NCI-H748 treated with DMSO at 0.1 percent for 48 hours (cell line): ENCODE data around the gene METAP1D.
A peak's percentile ranks its signal among the peaks of the same experiment; 100 is the strongest.
"Not testable (repeated sequence)": the region's sequence is repeated elsewhere in the genome, so short reads cannot be mapped to it uniquely, and the experiment has no call there.

ENCODE experiments used
- DNase-seq: peaks from one replicate; lab custom pipeline; 2025; lab: John Stamatoyannopoulos, UW

Gene METAP1D

DNA sequence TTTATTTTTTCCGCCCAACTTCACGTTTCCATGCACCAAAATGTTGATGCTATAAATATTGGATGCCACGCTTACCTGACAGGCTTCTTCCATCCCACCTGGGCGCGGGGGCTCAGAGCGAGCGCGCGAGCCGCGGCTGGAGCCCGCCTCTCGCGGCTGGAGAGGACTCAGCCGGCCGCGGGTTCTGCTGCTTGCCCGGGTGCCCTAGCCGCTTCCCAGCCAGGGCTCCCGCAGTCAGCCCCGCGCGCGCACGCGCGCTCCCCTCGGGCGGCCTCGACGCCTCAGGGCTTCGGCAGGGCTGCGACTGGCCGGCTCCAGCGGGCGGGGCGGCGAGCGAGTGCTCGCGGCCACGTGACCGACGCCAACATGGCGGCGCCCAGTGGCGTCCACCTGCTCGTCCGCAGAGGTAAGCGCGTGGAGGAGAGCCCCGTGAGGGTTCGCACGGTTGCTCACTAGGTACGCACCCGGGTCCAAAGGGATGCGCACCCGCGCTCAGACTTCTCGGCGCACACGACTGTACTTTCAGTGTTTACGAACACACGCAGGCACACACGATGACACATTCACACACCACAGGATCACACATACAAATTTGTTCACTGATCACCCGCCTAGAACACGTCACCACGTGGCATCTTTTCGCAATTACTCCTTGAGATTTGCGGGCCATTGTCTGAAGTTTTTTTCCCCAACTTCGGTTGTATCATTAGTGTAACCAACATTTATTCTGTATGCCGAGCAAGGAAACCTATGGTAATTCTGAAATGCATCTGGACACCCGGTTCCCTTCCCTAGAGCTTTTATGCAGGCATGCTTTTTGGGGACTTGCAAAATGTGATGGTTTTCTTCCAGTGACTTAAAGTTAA lies at the start of gene METAP1D:
Gene METAP1D (plus strand): TSS at position 350 of the 866 bp plus-strand sequence. CDS start 17 bp downstream, at position 367.
- DNase-seq = peak; percentile 85

DNA sequence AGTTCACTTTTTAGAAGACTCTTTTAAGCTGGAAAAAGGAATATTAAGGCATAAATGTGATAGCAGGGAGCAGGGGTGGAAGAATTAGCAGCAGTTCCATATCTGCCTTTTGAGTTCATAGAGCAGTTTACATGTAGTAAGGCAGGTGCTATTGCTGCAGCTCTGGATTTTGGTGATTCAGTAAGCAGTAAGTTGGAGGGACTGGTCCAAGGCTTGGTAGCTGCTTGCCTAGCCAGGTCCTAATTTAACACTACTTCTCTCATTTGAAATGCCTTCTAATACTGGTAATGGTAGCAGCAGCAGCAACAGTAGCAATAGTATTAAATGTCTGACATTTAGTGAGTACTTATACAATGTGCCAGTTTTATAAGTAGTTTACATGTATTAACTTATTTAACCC lies 47.5 kb upstream of the METAP1D start:
- DNase-seq = no peak

DNA sequence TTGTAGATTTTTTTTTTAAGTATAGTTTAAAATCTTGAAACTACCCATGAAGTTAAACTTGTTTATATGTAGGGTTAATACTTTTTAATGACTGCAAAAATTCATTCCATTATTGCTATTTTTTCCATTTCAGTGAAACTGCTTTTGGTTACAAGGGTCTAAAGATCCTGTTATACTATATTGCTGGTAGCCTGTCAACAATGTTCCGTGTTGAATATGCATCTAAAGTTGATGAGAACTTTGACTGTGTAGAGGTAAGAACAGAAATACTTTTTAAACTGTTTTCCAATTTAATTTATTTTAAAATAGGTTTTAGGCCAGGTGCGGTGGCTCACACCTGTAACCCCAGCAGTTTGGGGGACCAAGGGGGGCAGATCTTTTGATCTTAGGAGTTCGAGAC lies 47.0 kb upstream of the METAP1D start:
- no peak for DNase-seq

DNA sequence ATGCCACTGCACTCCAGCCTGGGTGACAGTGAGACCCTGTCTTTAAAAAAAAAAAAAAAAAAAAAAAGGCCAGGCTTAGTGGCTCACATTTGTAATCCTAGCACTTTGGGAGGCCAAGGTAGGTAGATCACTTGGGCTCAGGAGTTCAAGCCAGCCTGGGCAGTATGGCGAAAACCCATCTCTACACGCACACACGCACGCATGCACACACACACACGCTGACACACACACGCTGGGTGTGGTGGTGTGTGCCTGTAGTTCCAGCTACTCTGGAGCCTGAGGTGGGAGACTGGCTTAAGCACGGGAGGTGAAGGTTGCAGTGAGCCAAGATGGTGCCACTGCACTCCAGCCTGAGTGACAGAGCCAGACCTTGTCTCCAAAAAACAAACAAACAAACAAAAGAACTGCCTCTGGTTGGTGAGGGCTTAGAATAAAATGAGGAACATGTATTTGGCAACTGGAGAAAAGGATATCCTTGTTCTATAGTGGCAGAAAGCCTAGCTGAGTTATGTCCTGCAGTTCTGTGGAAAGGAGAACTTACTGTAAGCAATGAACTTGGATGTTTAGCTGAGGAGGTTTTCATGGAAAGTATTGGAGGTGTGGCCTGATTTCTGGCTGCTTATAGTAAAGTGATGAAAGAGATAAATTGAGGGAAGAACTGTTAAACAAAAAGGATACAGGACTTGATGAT lies 43.5 kb upstream of the METAP1D start:
- no peak for DNase-seq

DNA sequence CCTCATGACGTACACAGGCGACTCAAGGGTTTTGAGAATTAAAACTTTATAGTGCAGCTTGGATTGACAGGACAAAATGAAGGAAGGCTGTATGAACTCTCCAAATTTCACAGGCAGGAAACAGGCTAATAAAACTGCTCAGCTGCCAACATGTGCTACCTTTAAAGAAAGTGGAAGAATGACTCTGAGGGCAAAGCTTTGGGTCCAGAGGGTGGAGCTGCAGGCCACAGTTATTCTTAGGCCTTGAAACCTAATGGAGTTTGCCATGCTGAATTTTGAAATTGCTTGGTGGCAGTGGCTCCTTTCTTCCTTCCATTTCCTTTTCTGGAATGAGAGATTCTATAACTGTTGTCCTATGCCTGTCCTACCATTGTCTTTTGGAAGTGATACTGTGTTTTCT lies 42.7 kb upstream of the METAP1D start:
- DNase-seq = peak; percentile 12

DNA sequence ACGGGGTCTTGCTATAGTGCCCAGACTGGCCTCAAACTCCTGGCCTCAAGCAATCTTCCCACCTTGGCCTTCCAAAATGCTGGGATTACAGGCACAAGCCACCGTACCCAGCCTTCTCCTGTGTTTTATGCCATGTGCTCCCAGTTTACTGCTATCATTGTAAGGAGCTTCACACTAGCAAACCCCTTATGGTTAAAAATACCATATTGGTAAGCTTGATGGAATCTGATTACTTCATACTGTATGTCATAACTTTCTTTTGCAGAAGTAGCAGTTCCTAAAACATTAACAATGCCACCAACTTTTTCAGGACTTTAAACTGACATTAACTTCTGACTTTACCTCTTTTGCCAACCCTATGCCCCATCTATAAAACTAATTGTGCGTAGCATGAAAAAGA lies 41.3 kb upstream of the METAP1D start:
- no peak for DNase-seq

DNA sequence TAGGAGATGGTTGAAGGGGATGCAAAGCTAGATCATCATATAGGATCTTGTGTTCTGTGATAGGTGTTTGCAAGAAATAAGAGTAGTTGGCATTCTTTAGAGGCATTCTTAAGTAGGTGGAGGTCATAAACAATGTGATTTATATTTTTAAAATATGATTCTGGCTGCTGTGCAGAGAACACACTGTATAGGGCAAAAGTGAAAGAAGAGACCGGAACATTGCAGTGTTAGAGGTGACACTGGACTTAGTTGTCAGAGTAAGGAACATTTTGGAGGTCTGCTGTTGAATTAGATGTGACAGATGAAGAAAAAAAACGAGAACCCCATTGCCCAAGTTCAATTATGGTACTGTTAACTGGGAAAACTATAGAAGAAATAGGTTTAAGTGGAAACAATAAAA lies 39.8 kb upstream of the METAP1D start:
- no peak for DNase-seq

DNA sequence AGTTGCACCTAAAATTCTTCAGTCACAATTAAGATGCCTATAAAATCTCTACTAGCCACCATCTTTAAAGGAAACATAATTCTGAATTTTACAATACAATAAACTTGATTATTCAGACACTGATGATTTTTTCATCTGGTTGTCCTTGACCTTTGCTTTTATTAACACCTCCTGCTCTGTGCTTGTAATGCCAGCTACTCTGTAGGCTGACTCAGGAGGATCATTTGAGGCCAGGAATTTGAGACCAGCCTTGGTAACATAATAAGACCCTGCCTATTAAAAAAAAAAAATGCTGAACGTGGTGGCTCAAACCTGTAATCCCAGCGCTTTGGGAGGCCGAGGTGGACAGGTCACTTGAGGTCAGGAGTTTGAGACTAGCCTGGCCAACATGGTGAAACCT lies 39.2 kb upstream of the METAP1D start:
- no peak for DNase-seq

DNA sequence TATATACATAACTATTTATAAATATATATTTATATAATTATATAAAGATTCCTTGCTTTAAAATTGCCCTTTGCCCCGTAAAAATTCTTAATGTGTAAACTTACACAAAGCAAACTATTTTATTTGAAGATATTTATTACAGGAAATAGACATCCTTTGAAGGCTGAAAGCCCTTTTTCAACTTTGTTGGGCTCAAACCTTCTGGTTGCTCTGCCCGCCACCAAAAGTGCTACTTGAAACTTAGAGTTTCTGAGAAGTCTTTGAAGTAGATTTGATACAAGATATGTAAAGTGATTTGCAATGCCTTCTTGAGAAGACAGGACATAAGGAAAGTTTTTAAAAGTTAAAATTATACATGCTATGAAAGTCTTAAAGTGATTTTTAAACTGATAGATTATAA lies 36.6 kb upstream of the METAP1D start:
- DNase-seq = no peak

DNA sequence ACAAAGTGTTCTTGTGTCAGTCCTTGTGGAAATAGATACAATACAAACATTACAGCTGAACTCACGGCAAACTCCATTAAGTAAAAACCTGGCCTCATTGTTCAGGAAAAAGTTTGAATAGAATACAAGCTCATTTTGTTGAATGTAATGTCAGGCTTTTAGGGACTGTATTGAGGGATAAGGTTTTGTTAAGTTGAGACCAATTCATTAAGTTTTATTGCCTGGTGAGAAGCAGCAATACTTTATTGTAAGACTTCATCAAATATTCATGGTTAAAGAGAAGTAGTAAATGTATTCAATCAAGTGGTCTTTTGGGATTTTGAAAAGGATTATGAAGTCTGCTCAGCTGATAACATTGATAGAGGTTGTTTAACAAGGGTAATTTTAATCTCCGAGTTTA lies 35.4 kb upstream of the METAP1D start:
- DNase-seq = peak; percentile 43

DNA sequence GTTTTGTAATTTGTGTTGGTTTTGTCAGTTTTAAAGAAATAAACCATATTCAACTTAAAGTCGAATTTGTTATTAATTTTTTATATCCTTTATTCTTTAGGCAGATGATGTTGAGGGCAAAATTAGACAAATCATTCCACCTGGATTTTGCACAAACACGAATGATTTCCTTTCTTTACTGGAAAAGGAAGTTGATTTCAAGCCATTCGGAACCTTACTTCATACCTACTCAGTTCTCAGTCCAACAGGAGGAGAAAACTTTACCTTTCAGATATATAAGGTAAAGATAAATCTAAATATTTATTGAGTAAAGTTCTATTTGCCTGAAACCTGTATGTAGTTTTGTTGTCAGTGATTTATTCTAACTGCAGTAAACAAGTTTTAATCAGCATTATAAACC lies 34.5 kb upstream of the METAP1D start:
- DNase-seq = no peak

DNA sequence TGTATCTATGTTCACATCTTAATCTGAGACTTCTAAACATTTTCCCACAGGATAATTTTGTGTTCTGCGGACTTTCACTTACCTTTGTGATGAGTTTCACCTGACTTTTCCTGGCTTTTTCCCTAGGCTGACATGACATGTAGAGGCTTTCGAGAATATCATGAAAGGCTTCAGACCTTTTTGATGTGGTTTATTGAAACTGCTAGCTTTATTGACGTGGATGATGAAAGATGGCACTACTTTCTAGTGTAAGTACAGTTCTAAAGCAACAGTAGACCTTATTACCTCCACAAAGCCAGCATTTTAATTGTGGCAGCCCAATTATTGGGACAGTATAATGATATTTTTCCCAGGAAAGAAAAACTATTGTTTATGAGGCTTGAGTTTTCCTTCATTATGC lies 34.1 kb upstream of the METAP1D start:
- DNase-seq = no peak

DNA sequence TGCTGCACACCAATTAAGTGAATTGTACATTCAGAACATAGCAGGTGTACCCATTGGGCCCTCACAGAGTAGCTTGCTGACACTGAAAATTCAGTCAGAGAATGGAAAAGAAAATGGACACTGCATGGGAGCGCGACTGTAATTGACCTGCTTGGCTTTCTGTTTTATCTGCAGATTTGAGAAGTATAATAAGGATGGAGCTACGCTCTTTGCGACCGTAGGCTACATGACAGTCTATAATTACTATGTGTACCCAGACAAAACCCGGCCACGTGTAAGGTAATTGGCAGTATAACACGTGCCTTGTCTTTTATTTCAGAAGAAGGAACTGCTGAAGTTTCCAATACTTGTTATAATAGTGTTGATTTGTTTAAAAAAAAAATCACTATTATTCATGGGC lies 33.5 kb upstream of the METAP1D start:
- peak; percentile 93 for DNase-seq

DNA sequence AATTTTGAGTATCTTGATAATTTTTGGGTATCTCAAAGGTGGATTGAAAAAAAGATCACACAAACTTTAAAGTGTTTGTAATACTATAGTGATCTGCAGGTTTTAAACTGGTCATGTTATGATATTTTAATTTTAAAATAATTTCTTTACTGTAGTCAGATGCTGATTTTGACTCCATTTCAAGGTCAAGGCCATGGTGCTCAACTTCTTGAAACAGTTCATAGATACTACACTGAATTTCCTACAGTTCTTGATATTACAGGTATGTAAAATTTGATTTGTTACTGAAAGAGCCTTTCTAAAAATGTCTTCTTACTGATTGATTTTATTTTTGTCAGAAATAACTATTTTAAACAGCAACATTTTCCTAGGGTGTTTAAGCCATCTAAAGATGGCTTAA lies 33.1 kb upstream of the METAP1D start:
- DNase-seq = no peak

DNA sequence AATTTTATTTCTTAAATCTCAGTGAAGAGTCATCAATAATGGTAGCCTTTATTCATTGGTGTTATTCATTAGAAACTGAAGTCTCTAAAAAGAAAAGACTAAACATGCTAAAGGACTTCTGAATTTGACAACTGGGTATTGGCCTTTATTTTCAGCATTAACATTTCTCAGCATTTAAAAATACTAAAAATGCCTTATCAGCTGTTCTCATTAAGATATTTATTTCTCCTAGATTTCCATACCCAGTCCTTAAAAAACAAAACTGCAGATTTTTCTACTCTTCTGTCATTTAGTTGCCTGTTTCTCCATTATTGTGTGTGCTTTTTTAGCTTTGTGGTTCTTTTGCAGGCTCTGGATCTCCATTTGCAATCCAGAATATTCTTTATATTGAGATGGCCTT lies 31.2 kb upstream of the METAP1D start:
- no peak for DNase-seq

DNA sequence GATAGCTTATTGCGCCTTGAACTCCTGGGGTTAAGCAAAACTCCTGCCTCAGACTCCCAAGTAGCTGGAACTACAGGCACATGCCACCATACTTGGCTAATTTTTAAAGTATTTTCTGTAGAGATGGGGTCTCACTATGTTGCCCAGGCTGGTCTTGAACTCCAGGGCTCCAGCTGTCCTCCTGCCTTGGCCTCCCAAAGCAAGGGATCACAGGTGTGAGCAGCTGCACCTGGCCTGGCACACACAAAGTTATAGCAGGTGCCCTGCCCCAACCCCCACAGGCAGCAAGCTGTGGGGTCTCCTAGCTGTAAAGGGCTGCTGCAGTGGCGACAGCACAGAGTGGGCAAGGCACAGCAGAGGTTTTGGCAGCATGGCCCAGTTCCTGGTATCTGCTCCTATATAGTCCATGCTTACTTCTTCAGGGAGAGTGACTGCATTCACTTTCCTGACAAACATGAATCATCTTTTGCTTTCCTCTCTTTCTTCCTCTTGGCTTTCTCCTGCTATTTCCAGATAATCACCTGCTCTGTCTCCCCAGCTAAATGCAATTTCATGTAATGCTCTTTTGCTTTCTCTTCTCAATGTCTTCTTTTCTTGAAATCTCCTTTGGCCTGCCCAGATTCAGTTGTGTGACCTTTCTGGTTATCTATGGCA lies 27.3 kb upstream of the METAP1D start:
- no peak for DNase-seq

DNA sequence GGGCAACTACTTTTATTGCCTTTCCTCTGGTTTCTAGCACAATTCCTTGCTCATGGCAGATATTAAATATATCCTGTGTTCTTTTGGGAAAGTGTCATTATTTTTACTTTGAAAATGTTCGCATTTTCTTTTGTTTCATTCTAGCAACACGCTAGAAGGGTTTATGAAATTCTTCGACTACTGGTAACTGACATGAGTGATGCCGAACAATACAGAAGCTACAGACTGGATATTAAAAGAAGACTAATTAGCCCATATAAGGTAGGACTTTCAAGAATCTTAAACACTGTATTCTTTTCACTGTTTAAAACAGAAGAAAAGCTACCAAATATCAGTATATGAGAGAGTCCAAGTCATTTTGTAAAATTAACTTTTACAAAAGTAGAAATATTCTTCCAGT lies 20.6 kb upstream of the METAP1D start:
- no peak for DNase-seq

DNA sequence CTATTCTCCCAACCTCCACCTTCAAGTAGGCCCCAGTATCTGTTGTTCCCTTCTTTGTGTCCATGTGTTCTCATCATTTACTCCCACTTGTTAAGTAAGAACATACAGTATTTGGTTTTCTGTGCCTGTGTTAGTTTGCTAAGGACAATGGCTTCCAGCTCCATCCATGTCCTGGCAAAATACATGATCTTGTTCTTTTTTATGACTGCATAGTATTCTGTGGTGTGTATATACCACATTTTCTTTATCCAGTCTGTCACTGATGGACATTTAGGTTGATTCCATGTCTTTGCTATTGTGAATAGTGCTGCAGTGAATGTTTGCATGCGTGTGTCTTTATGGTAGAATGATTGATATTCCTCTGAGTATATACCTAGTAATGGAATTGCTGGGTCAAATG lies 15.8 kb upstream of the METAP1D start:
- not testable (repeated sequence) for DNase-seq

DNA sequence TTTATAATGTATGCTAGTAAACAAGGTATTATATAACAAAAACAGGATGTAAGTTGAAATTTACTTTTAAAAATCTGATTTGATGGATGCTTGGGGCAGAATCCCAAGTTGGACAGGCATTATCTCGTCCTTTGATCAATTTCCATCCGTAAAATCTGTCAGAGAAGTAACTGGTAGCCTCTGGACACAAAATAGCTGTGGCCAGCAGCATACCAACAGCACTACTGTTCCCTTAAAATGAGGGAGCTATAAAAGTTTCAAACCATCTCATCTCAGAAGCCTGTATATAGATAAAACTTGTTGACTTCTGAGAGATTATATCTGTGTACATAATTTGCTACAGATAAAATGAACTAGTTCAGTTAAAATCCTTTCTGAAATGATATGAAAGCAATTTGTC lies 14.7 kb upstream of the METAP1D start:
- no peak for DNase-seq

DNA sequence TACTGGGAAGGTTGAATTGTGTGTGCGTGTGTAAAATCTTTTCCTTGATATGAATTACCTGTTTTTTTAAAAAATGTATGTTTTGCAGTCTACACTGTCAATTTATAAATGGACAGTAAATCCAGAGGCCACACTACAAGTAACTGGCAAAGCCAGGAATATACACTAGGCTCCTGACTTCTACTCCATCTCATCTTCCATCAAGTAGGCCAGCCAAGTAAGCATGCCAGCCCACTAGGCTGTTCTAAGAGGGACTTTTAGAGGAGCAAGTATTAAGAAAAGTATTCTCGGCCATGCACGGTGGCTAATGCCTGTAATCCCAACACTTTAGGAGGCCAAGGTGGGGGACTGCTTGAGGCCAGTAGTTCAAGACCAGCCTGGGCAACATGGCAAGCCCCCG lies 13.0 kb upstream of the METAP1D start:
- DNase-seq = no peak

DNA sequence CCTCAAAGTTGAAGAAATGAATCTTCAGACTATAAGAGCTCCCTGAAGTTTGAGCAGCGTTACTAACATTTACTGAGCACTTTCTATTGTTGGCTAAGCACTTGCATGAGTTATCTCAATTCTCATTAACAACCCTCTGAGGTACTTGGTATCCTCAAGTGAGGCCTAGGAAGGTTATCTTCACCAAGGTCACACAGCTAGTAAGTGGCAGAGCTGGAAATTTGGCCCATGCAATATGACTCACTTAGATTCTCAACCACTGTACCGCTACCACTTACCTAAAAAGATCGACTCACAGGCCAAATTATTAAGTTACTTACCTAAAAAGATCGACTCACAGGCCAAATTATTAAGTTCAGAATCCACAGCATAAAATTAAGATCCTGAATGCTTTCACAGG lies 8.7 kb upstream of the METAP1D start:
- DNase-seq = no peak

DNA sequence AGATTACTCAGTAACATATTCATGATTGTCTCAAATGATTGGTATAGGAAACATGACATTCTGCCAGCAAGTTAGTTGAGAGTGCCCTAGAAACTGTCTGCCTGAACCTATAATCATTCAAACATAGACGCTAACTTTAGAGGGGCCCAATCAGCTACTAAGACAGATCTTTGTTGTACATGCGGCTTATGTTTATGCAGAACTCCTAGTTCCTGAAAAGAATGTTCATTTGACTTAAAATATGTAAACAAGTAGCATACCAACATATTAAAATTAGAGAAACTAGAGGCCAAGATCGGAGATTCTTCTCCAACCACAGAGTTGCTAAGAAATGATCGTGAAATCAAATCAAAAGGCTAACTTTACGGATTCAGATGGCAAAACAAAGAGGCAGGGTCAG lies 4.2 kb upstream of the METAP1D start:
- DNase-seq = no peak

DNA sequence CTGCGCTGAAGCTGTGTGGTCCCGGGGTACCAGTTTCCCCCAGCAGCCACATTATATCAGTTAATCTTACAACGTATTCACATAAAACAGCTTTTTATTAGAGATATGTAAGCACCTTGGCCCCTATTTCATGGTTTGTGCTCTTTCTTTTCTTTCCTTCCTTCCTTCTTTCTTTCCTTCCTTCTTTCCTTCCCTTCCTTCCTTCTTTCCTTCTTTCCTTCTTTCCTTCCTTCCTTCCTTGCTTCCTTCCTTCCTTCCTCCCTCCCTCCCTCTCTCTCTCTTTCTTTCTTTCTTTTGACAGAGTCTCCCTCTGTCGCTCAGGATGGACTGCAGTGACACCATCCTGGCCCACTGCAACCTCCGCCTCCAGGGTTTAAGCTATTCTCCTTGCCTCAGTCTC lies 3.7 kb upstream of the METAP1D start:
- DNase-seq = no peak
